Activated CD4-positive, alpha-beta memory T cell treated with anti-CD3 and anti-CD28 coated beads for 36 hours (primary cell): ENCODE results near the gene P2RY8. TPM values are rescaled to one million over a fixed set of nuclear protein-coding genes. Genes with fewer than 3 reads are reported as not detected.
"Not testable (repeated sequence)": the region's sequence is repeated elsewhere in the genome, so short reads cannot be mapped to it uniquely, and the experiment has no call there.

Experiments
- CTCF ChIA-PET: fragments of 350-600 bp; sonication (Branson Sonifier 250); formaldehyde crosslinking; loops from one replicate; lab custom pipeline; 2021; ENCODE audit warnings: antibody characterized with exemption, inconsistent platforms; lab: Charles Lee
- POLR2A ChIA-PET: fragments of 350-600 bp; sonication (Branson Sonifier 250); formaldehyde crosslinking; loops from one replicate; lab custom pipeline; 2021; ENCODE audit warnings: antibody characterized with exemption; lab: Charles Lee
- DNase-seq: peaks from one replicate; pipeline ENCODE4 v3.0.0-alpha.2; 2020
- H3K27ac Mint-ChIP-seq: one replicate; pipeline ENCODE4 v1.8.0; 2021; ENCODE audit warnings: mixed read lengths
- H3K27me3 Mint-ChIP-seq: one replicate; pipeline ENCODE4 v1.8.0; 2021; ENCODE audit warnings: mixed read lengths
- H3K36me3 Mint-ChIP-seq: one replicate; pipeline ENCODE4 v1.8.0; 2021; ENCODE audit warnings: mixed read lengths
- H3K4me1 Mint-ChIP-seq: one replicate; pipeline ENCODE4 v1.8.0; 2021; ENCODE audit warnings: low read depth, mixed read lengths
- H3K4me3 Mint-ChIP-seq: one replicate; pipeline ENCODE4 v1.8.0; 2021; ENCODE audit warnings: mild to moderate bottlenecking, mixed read lengths
- H3K9me3 Mint-ChIP-seq: one replicate; pipeline ENCODE4 v1.8.0; 2021; ENCODE audit warnings: mixed read lengths
- intact Hi-C: fragments of 100-400 bp; cut with micrococcal nuclease; formaldehyde crosslinking; loops from one replicate; pipeline ENCODE4 v1.15.1; 2023
- total RNA-seq, 2 experiments: library from RNA; stranded (reverse); gene quantifications; one replicate each; pipeline ENCODE4 v1.2.3, GENCODE V29; 2021

P2RY8 gene
- total RNA-seq, 2 experiments from 2014 or later = 30.2 to 32.7 TPM

DNA sequence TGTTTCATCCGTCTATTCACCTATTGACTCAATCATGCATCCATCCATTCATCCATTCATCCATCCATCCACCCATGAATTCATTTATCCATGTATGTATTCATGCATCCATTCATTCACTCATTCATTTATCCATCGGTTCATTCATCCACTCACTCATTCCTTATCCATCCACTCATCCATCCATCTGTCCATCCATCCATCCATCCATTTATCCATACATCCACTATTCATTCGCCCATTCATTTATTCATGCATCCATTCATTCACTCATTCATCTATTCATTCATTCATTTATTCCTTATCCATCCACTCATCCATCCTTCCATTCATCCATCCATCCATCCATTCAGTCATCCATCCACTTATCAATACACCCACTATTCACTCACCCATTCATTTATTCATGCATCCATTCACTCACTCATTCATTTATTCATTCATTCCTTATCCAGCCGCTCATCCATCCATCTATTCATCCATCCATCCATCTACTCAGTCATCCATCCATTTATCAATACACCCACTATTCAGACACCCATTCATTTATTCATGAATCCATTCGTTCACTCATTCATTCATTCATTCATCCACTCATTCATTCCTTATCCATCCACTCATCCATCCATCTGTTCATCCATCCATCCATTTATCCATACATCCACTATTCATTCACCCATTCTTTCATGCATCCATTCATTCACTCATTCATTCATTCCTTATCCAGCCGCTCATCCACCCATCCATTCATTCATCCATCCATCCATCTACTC is 11.2 kb downstream of the P2RY8 start:
- intact Hi-C loops = loop anchor here (10.0 kb wide), 1 partner anchor 1169 kb away; the partner anchor contains the start of gene CD99
- no peak overlapping the region for H3K4me3 Mint-ChIP-seq
- ChIA-PET POLR2A (no interaction called here), CTCF (no interaction called here)
- no peak for DNase-seq
- no peaks in the 10 kb centered on the region for H3K9me3 Mint-ChIP-seq
- H3K4me1 Mint-ChIP-seq = peaks cover 18% of the 10 kb centered on the region
- peaks cover 10% of the 10 kb centered on the region for H3K36me3 Mint-ChIP-seq
- no peak overlapping the region for H3K27ac Mint-ChIP-seq
- no peaks in the 10 kb centered on the region for H3K27me3 Mint-ChIP-seq

GRCh38 chrX:1524874-1525582 is 12.0 kb downstream of the P2RY8 start:
- no peak overlapping the region for H3K4me3 Mint-ChIP-seq
- intact Hi-C loops = loop anchor here (10.0 kb wide), 1 partner anchor 1170 kb away; the partner anchor contains the start of gene CD99
- H3K27ac Mint-ChIP-seq = no peak overlapping the region
- ChIA-PET CTCF (no interaction called here), POLR2A (no interaction called here)
- no peaks in the 10 kb centered on the region for H3K9me3 Mint-ChIP-seq
- DNase-seq = peak; percentile 6
- H3K36me3 Mint-ChIP-seq = peaks cover 14% of the 10 kb centered on the region
- H3K4me1 Mint-ChIP-seq = peaks cover 25% of the 10 kb centered on the region
- H3K27me3 Mint-ChIP-seq = no peaks in the 10 kb centered on the region

GRCh38 chrX:1522905-1523304 is 14.1 kb downstream of the P2RY8 start:
- H3K27me3 Mint-ChIP-seq, CTCF ChIA-PET, H3K9me3 Mint-ChIP-seq, POLR2A ChIA-PET, H3K27ac Mint-ChIP-seq, H3K4me3 Mint-ChIP-seq: not testable (repeated sequence)
- Mint-ChIP-seq H3K4me1 (peaks cover 43% of the 10 kb centered on the region), H3K36me3 (peaks cover 21% of the 10 kb centered on the region)
- intact Hi-C loops = loop anchor here (1.0 to 10.0 kb wide), 3 partner anchors 13 to 1172 kb away; partner anchors contain the start of gene CD99
- DNase-seq = peak; percentile 4

- Mint-ChIP-seq H3K27me3 (no peaks in the 10 kb centered on the region), H3K4me1 (peaks cover 52% of the 10 kb centered on the region), H3K36me3 (peaks cover 21% of the 10 kb centered on the region), H3K4me3 (peak overlapping the region; percentile 73), H3K9me3 (no peaks in the 10 kb centered on the region), H3K27ac (peak overlapping the region; percentile 97)
- DNase-seq = peak; percentile 85
- intact Hi-C loops = loop anchor here (10.0 kb wide), 1 partner anchor 1173 kb away; the partner anchor contains the start of gene CD99
- ChIA-PET CTCF (no interaction called here), POLR2A (no interaction called here)
Observed at GRCh38 chrX:1521459-1521956, 15.5 kb downstream of the P2RY8 start.

- no peak overlapping the region for H3K4me3 Mint-ChIP-seq
- H3K36me3 Mint-ChIP-seq = peaks cover 21% of the 10 kb centered on the region
- intact Hi-C loops = loop anchor here (10.0 kb wide), 1 partner anchor 1174 kb away; the partner anchor contains the start of gene CD99
- H3K27me3 Mint-ChIP-seq = no peaks in the 10 kb centered on the region
- H3K27ac Mint-ChIP-seq = peak overlapping the region; percentile 63
- no peaks in the 10 kb centered on the region for H3K9me3 Mint-ChIP-seq
- ChIA-PET CTCF (no interaction called here), POLR2A (no interaction called here)
- no peak for DNase-seq
- H3K4me1 Mint-ChIP-seq = peaks cover 52% of the 10 kb centered on the region
Observed at GRCh38 chrX:1520350-1520749, 16.6 kb downstream of the P2RY8 start.

DNA sequence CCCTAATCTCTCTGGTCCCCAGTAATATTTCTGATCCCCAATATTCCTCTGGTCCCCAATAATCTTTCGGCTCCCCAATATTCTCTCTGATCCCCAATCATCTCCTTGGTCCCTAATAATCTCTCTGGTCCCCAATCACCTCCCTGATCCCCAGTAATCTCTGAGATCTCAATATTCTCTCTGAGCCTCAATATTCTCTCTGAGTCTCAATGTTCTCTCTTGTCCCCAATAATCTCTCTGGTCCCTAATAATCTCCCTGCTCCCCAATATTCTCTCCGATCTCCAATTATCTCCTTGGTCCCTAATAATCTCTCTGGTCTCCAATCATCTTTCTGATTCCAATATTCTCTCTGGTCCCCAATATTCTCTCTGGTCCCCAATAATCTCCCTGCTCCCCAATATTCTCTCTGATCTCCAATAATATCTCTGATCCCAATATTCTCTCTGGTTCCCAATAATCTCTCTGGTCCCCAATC is 17.9 kb downstream of the P2RY8 start:
- Mint-ChIP-seq H3K4me1 (peaks cover 52% of the 10 kb centered on the region), H3K27ac (no peak overlapping the region), H3K4me3 (no peak overlapping the region)

GRCh38 chrX:1518512-1518911 is 18.5 kb downstream of the P2RY8 start:
- POLR2A ChIA-PET = no interaction called here
- CTCF ChIA-PET = no interaction called here
- Mint-ChIP-seq H3K36me3 (peaks cover 27% of the 10 kb centered on the region), H3K4me3 (no peak overlapping the region), H3K9me3 (peaks cover 5% of the 10 kb centered on the region), H3K27ac (no peak overlapping the region), H3K27me3 (no peaks in the 10 kb centered on the region), H3K4me1 (peaks cover 52% of the 10 kb centered on the region)
- intact Hi-C loops = no loop called here
- DNase-seq = no peak

More for the DNA sequence above, 17.9 kb downstream of the P2RY8 start:
- intact Hi-C loops = no loop called here
- Mint-ChIP-seq H3K36me3 (peaks cover 22% of the 10 kb centered on the region), H3K27me3 (no peaks in the 10 kb centered on the region), H3K9me3 (peaks cover under 1% of the 10 kb centered on the region)
- ChIA-PET CTCF (no interaction called here), POLR2A (no interaction called here)
- DNase-seq = no peak

DNA sequence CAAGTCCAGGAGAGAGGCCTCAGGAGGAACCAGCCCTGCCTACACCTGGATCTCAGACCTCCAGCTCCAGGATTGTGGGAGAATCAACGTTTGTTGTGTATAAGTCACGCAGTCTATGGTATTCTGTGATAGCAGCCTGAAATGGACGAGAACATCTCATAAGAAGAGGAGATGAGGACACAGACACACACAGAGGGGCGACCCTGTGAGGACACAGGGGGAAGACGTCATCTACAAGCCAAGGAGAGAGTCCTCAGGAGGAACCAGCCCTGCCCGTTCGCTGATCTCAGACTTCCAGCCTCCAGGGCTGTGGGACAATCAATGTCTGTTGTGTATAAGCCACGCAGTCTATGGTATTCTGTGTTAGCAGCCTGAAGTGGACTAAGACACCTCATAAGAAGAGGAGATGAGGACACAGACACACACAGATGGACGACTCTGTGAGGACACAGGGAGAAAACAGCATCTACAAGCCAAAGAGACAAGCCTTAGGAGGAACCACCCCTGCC is 20.3 kb downstream of the P2RY8 start:
- Mint-ChIP-seq H3K4me3 (no peak overlapping the region), H3K36me3 (peaks cover 33% of the 10 kb centered on the region), H3K27me3 (no peaks in the 10 kb centered on the region), H3K4me1 (peaks cover 44% of the 10 kb centered on the region), H3K27ac (peak overlapping the region; percentile 35), H3K9me3 (peaks cover 13% of the 10 kb centered on the region)
- CTCF ChIA-PET = no interaction called here
- intact Hi-C loops = no loop called here
- POLR2A ChIA-PET = no interaction called here
- DNase-seq = no peak

DNA sequence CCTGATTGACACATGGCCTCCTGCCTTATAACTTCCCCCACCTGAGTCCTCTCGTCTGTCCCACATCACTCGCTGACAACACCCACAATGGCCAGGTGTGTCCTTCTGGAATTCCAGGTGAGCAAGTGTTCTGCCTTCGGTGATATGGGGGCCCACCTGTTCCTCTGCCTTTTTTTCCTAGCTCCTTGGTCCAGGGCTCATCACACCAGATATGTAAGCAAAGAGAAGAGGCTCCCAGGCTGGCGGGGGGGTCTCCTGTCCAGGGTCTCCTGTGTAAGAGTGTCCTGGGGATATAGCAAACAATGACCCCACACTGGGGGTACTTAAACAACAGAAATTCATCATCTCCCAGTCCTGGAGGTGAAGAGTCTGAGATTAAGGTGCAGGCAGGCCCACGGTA is 25.2 kb downstream of the P2RY8 start:
- H3K4me1 Mint-ChIP-seq = peaks cover 9% of the 10 kb centered on the region
- H3K27me3 Mint-ChIP-seq = no peaks in the 10 kb centered on the region
- ChIA-PET POLR2A (no interaction called here), CTCF (no interaction called here)
- peaks cover 13% of the 10 kb centered on the region for H3K9me3 Mint-ChIP-seq
- no peak for DNase-seq
- H3K4me3 Mint-ChIP-seq = no peak overlapping the region
- peak overlapping the region; percentile 16 for H3K27ac Mint-ChIP-seq
- intact Hi-C loops = no loop called here
- H3K36me3 Mint-ChIP-seq = peaks cover 30% of the 10 kb centered on the region

DNA sequence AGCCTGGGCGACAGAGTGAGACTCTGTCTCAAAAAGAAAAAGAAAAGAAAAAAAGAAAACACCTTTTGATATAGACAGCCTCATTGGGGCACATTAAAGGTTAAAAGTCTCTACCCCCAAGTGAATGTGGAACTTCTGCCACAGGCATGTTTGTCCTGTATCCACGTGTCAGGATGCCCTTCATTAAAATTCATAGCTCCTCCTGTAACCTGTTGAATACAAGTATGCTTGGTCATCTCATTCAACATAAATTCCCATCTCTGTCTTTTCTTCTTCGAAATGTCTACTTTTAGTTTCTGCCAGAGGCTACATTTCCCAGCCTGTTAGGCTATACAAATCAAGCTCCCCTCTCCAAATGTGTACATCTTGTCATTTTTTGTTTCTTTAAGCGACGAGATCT is 25.8 kb downstream of the P2RY8 start:
- no peak for DNase-seq
- Mint-ChIP-seq H3K9me3 (peaks cover 13% of the 10 kb centered on the region), H3K4me1 (peaks cover 12% of the 10 kb centered on the region), H3K36me3 (peaks cover 34% of the 10 kb centered on the region), H3K27me3 (no peaks in the 10 kb centered on the region), H3K4me3 (no peak overlapping the region), H3K27ac (peak overlapping the region; percentile 18)
- ChIA-PET CTCF (no interaction called here), POLR2A (no interaction called here)
- intact Hi-C loops = no loop called here

GRCh38 chrX:1507511-1508463 is 29.2 kb downstream of the P2RY8 start:
- DNase-seq = peak; percentile 52
- H3K27ac Mint-ChIP-seq = peak overlapping the region; percentile 33
- H3K4me1 Mint-ChIP-seq = peaks cover 26% of the 10 kb centered on the region
- H3K36me3 Mint-ChIP-seq = peaks cover 29% of the 10 kb centered on the region
- no peaks in the 10 kb centered on the region for H3K27me3 Mint-ChIP-seq
- POLR2A ChIA-PET = no interaction called here
- CTCF ChIA-PET = no interaction called here
- H3K9me3 Mint-ChIP-seq = peaks cover under 1% of the 10 kb centered on the region
- H3K4me3 Mint-ChIP-seq = no peak overlapping the region
- intact Hi-C loops = no loop called here
